ENCODE results near the gene SERPINE3.

DNA sequence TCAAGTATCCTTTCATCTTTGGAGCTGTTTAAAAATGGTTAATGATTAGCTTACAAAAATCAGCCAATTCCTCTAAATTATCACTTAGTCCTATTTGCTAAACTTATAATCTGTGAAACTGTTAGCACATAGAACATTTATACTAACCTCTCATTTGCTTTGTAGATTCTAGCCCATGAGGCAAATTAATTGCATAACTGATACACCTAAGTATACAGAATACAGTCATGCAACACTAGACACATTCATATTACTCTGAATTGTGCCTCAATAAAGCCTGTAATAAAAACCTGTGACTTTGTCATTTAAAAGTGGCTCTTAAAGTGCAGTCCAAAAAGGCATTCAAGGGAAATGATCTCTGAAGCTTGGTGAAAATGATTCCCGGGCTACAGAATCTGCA is 21.0 kb downstream of the SERPINE3 start:
- TF ChIP-seq, protein P1, sequence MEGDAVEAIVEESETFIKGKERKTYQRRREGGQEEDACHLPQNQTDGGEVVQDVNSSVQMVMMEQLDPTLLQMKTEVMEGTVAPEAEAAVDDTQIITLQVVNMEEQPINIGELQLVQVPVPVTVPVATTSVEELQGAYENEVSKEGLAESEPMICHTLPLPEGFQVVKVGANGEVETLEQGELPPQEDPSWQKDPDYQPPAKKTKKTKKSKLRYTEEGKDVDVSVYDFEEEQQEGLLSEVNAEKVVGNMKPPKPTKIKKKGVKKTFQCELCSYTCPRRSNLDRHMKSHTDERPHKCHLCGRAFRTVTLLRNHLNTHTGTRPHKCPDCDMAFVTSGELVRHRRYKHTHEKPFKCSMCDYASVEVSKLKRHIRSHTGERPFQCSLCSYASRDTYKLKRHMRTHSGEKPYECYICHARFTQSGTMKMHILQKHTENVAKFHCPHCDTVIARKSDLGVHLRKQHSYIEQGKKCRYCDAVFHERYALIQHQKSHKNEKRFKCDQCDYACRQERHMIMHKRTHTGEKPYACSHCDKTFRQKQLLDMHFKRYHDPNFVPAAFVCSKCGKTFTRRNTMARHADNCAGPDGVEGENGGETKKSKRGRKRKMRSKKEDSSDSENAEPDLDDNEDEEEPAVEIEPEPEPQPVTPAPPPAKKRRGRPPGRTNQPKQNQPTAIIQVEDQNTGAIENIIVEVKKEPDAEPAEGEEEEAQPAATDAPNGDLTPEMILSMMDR (conservative IDR thresholded peaks at IDR 0.05; ENCODE audit: low read depth, low read length) = no peak
- no peak for TF ChIP-seq EZH2 (IDR thresholded peaks at IDR 0.05; ENCODE audit: borderline replicate concordance, low read depth, low read length, poor library complexity, severe bottlenecking)
